Keratinocyte (primary cell): ENCODE results near the gene CIB1. TPM values are rescaled to one million over a fixed set of nuclear protein-coding genes. Genes with fewer than 3 reads are reported as not detected.
A peak's percentile ranks its signal among the peaks of the same experiment; 100 is the strongest.

Experiments
- DNase-seq: peaks from one replicate; pipeline ENCODE4 v3.0.0-alpha.2; 2011; ENCODE audit warnings: low read depth, missing footprints, low spot score
- FAIRE-seq: peaks from 2 replicates; lab custom pipeline; 2011; peaks lifted over from hg19 to GRCh38; lab: Jason Lieb, UNC
- H2AFZ ChIP-seq: 2 replicates; pipeline ENCODE4 v1.6.0; 2012; ENCODE audit warnings: low read length, control low read depth, inconsistent platforms; ENCODE audit not compliant: control insufficient read depth
- H3K27ac ChIP-seq: 2 replicates; pipeline ENCODE4 v1.5.1; 2011; ENCODE audit warnings: low read length; ENCODE audit not compliant: control insufficient read depth, insufficient read depth
- H3K27me3 ChIP-seq: 3 replicates; pipeline ENCODE4 v1.6.0; 2011; ENCODE audit warnings: low read length; ENCODE audit not compliant: control insufficient read depth, insufficient read depth; ENCODE audit errors: extremely low read depth
- H3K36me3 ChIP-seq, 2 experiments: 2 replicates in 1 of 2; 3 replicates in 1 of 2; pipeline ENCODE4 v1.5.1; 2011; ENCODE audit warnings: low read length in 2 of 2, mild to moderate bottlenecking in 1 of 2; ENCODE audit not compliant: control insufficient read depth in 2 of 2, insufficient read depth in 2 of 2; ENCODE audit errors: extremely low read depth in 1 of 2
- H3K4me1 ChIP-seq: 3 replicates; pipeline ENCODE4 v1.5.1; 2011; ENCODE audit warnings: low read length; ENCODE audit not compliant: control insufficient read depth, insufficient read depth; ENCODE audit errors: extremely low read depth
- H3K4me2 ChIP-seq: 3 replicates; pipeline ENCODE4 v1.6.0; 2011; ENCODE audit warnings: low read depth, low read length; ENCODE audit not compliant: control insufficient read depth, insufficient read depth; ENCODE audit errors: extremely low read depth
- H3K4me3 ChIP-seq, 3 experiments: fragments of 200-600 bp in 1 of 3; sonication (generic) in 1 of 3; 2 replicates in 2 of 3; 3 replicates in 1 of 3; pipeline ENCODE4 v1.5.1; 2011 to 2016; ENCODE audit warnings: low read length in 3 of 3, mild to moderate bottlenecking in 3 of 3, control low read depth in 2 of 3, inconsistent platforms in 1 of 3, low read depth in 1 of 3, mixed read lengths in 1 of 3, mixed run types in 1 of 3, moderate library complexity in 1 of 3; ENCODE audit not compliant: control insufficient read depth in 2 of 3, insufficient read depth in 2 of 3; ENCODE audit errors: extremely low read depth in 1 of 3
- H3K79me2 ChIP-seq: 2 replicates; pipeline ENCODE4 v1.6.0; 2012; ENCODE audit warnings: low read length; ENCODE audit not compliant: control insufficient read depth, insufficient read depth
- H3K9ac ChIP-seq: 3 replicates; pipeline ENCODE4 v1.6.0; 2011; ENCODE audit warnings: low read length; ENCODE audit not compliant: control insufficient read depth, insufficient read depth; ENCODE audit errors: extremely low read depth
- H3K9me1 ChIP-seq: 3 replicates; pipeline ENCODE4 v1.6.0; 2011; ENCODE audit warnings: low read length; ENCODE audit not compliant: control insufficient read depth, insufficient read depth; ENCODE audit errors: extremely low read depth
- H3K9me3 ChIP-seq: 2 replicates; pipeline ENCODE4 v1.5.1; 2012; ENCODE audit warnings: low read depth, low read length; ENCODE audit not compliant: control insufficient read depth
- H4K20me1 ChIP-seq: 3 replicates; pipeline ENCODE4 v1.6.0; 2011; ENCODE audit warnings: low read length; ENCODE audit not compliant: control insufficient read depth, insufficient read depth; ENCODE audit errors: extremely low read depth
- CTCF ChIP-seq, 3 experiments: IDR thresholded peaks in 1 of 3; conservative IDR thresholded peaks in 1 of 3; optimal IDR thresholded peaks in 1 of 3; 2 replicates in 2 of 3; 3 replicates in 1 of 3; pipeline versions ENCODE3 to v1.5.1; 2011; ENCODE audit warnings: low read length in 3 of 3, mild to moderate bottlenecking in 3 of 3, moderate library complexity in 2 of 3, control low read depth in 1 of 3, inconsistent platforms in 1 of 3; ENCODE audit not compliant: insufficient read depth in 2 of 3; ENCODE audit errors: extremely low read depth in 1 of 3
- EZH2 ChIP-seq: IDR thresholded peaks from one replicate; pipeline ENCODE4 v1.6.1; 2012; ENCODE audit warnings: inconsistent platforms, mild to moderate bottlenecking, low read length, moderate library complexity
- dilution Hi-C: fragments of 300-500 bp; cut with MboI; formaldehyde crosslinking; loops from one replicate; pipeline ENCODE4 v1.7.0; 2020; ENCODE audit warnings: low sequenced_read_pairs; ENCODE audit not compliant: extremely low pct_ligation_motif_present
- polyA plus RNA-seq, 5 experiments: library from polyadenylated mRNA; depleted of rRNA in 3 of 5; stranded (reverse) in 3 of 5; stranded (forward) in 1 of 5; unstranded in 1 of 5; fragments of >200 nt; gene quantifications; 1 replicate in 1 of 5; 2 replicates in 3 of 5; 3 replicates in 1 of 5; pipeline versions ENCODE4 v1.2.1 to v1.2.3, GENCODE V29; 2011 to 2012; ENCODE audit warnings: missing spikeins in 2 of 5, low read depth in 1 of 5, low replicate concordance in 1 of 5

The CIB1 gene
- polyA plus RNA-seq, 1 donor (not counting 4 experiments of a cell fraction or from before 2014, with no cell fraction given) = 70.9 TPM

GRCh38 chr15:90203473-90203872 is 30.3 kb downstream of the CIB1 start:
- dilution Hi-C loops = no loop called here
- TF ChIP-seq CTCF (optimal IDR thresholded peaks at IDR 0.05 in 1 of 3, IDR thresholded peaks at IDR 0.05 in 1 of 3, conservative IDR thresholded peaks at IDR 0.05 in 1 of 3; ENCODE audit: extremely low read depth in 1 of 3, insufficient read depth in 2 of 3, low read length in 3 of 3) (no peak), EZH2 (no peak)
- peaks cover 78% of the 10 kb centered on the region for H3K79me2 ChIP-seq
- no peaks in the 10 kb centered on the region for H3K9me3 ChIP-seq
- no peaks in the 10 kb centered on the region for H3K27me3 ChIP-seq
- peaks cover 3% of the 10 kb centered on the region for H4K20me1 ChIP-seq
- H3K4me1 ChIP-seq = peaks cover 42% of the 10 kb centered on the region
- peak overlapping the region; percentile 94 for H3K4me2 ChIP-seq
- H3K9me1 ChIP-seq = peaks cover 8% of the 10 kb centered on the region
- peak overlapping the region; percentile 67 for H3K27ac ChIP-seq
- no peak for FAIRE-seq
- peaks cover 16 to 42% of the 10 kb centered on the region in 2 experiments for H3K36me3 ChIP-seq
- H2AFZ ChIP-seq = no peak overlapping the region
- peak overlapping the region; percentile 80 for H3K9ac ChIP-seq
- DNase-seq = no peak
- H3K4me3 ChIP-seq = peak overlapping the region; percentile 81 to 99 (median 82)

- Histone ChIP-seq H3K27ac (peak overlapping the region; percentile 67), H3K4me3 (peak overlapping the region; percentile 81 to 99 (median 82)), H2AFZ (no peak overlapping the region), H3K27me3 (no peaks in the 10 kb centered on the region), H3K79me2 (peaks cover 76% of the 10 kb centered on the region), H4K20me1 (peaks cover 3% of the 10 kb centered on the region), H3K4me1 (peaks cover 46% of the 10 kb centered on the region), H3K9ac (peak overlapping the region; percentile 80), H3K9me3 (no peaks in the 10 kb centered on the region), H3K4me2 (peak overlapping the region; percentile 94), H3K36me3 (peaks cover 16 to 42% of the 10 kb centered on the region in 2 experiments), H3K9me1 (peaks cover 8% of the 10 kb centered on the region)
- DNase-seq = no peak
- no peak for FAIRE-seq
- dilution Hi-C loops = no loop called here
- TF ChIP-seq EZH2 = no peak
- TF ChIP-seq CTCF (optimal IDR thresholded peaks at IDR 0.05 in 1 of 3, IDR thresholded peaks at IDR 0.05 in 1 of 3, conservative IDR thresholded peaks at IDR 0.05 in 1 of 3; ENCODE audit: extremely low read depth in 1 of 3, insufficient read depth in 2 of 3, low read length in 3 of 3) = no peak
These were observed 30.8 kb downstream of the CIB1 start for GRCh38 chr15:90202929-90203328.
